ENCODE measurements around the gene DIPK1A.

- TF ChIP-seq, protein P1, sequence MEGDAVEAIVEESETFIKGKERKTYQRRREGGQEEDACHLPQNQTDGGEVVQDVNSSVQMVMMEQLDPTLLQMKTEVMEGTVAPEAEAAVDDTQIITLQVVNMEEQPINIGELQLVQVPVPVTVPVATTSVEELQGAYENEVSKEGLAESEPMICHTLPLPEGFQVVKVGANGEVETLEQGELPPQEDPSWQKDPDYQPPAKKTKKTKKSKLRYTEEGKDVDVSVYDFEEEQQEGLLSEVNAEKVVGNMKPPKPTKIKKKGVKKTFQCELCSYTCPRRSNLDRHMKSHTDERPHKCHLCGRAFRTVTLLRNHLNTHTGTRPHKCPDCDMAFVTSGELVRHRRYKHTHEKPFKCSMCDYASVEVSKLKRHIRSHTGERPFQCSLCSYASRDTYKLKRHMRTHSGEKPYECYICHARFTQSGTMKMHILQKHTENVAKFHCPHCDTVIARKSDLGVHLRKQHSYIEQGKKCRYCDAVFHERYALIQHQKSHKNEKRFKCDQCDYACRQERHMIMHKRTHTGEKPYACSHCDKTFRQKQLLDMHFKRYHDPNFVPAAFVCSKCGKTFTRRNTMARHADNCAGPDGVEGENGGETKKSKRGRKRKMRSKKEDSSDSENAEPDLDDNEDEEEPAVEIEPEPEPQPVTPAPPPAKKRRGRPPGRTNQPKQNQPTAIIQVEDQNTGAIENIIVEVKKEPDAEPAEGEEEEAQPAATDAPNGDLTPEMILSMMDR (IDR thresholded peaks at IDR 0.05; ENCODE audit: borderline replicate concordance, extremely low read depth, low read length, poor library complexity, severe bottlenecking), result no peak
- TF ChIP-seq EZH2 (IDR thresholded peaks at IDR 0.05; ENCODE audit: borderline replicate concordance, low read depth, low read length, severe bottlenecking), result no peak
Observed at GRCh38 chr1:92887465-92887864, 73.8 kb downstream of the DIPK1A start.

All from DND-41 (cell line).